Endothelial cell (in vitro differentiated cells): Measurements from ENCODE around the gene SORCS2. TPM values are rescaled to one million over a fixed set of nuclear protein-coding genes. Genes with fewer than 3 reads are reported as not detected.

ENCODE experiments used
- DNase-seq: peaks from one replicate; pipeline ENCODE4 v3.0.0; 2021; ENCODE audit warnings: low spot score
- H3K27ac Mint-ChIP-seq: one replicate; pipeline ENCODE4 v1.8.0; 2021; ENCODE audit warnings: mixed read lengths, inconsistent platforms; ENCODE audit not compliant: unreplicated experiment
- H3K27me3 Mint-ChIP-seq: one replicate; pipeline ENCODE4 v1.8.0; 2021; ENCODE audit warnings: mild to moderate bottlenecking, moderate library complexity, mixed read lengths, inconsistent platforms; ENCODE audit not compliant: unreplicated experiment
- H3K36me3 Mint-ChIP-seq: one replicate; pipeline ENCODE4 v1.8.0; 2021; ENCODE audit warnings: mild to moderate bottlenecking, low read depth, mixed read lengths, inconsistent platforms; ENCODE audit not compliant: unreplicated experiment
- H3K4me1 Mint-ChIP-seq: one replicate; pipeline ENCODE4 v1.8.0; 2021; ENCODE audit warnings: mild to moderate bottlenecking, mixed read lengths, inconsistent platforms; ENCODE audit not compliant: unreplicated experiment
- H3K4me3 Mint-ChIP-seq: one replicate; pipeline ENCODE4 v1.8.0; 2021; ENCODE audit warnings: mild to moderate bottlenecking, mixed read lengths, inconsistent platforms; ENCODE audit not compliant: unreplicated experiment
- H3K9me3 Mint-ChIP-seq: one replicate; pipeline ENCODE4 v1.8.0; 2021; ENCODE audit warnings: mixed read lengths, inconsistent platforms; ENCODE audit not compliant: unreplicated experiment
- CTCF ChIP-seq: fragments of 200-600 bp; sonication (generic); IDR thresholded peaks from one replicate; pipeline ENCODE4 v1.5.0; 2021; ENCODE audit warnings: antibody characterized with exemption; ENCODE audit not compliant: unreplicated experiment
- total RNA-seq: library from RNA; stranded (reverse); fragmentation: NEBNext Ultra II Directional; extraction: Animal tissue kit (Norgen Biotek cat#: 25700); gene quantifications from one replicate; pipeline ENCODE4 v1.2.1, GENCODE V29; 2021; ENCODE audit not compliant: unreplicated experiment

Gene SORCS2
- total RNA-seq, 1 donor from 2014 or later = 1.3 TPM

DNA sequence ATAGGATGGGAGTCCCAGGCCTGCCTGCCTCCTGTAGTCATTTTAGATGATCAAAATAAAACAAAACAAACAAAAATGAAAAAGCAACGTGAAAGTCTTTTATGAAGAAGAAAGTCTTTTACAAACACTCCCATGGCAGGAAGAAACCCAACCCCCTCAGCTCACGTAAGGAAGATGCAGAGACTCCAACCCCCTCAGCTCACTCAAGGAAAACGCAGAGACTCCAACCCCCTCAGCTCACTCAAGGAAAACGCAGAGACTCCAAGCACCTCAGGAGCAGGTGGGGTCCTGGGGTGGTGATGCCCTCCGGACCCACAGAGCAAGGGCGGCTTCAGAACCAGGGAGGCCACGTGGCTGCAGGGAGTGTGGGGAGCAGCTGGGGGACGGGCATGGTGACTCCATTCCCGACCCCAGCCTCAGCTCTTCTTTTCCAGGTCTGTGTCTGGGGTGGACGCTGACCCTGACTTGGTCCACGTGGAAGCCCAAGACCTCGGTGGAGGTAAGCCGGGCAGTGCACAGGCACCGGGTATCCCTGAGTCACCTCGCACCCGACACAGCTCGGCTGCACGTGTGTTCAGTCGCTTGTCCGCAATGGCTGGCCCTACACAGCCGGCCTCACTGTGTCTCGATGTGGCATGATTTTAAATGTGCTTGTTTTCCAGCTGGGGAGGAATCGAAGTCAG lies 468.9 kb downstream of the SORCS2 start:
- Mint-ChIP-seq H3K27ac (no peak overlapping the region), H3K4me1 (no peaks in the 10 kb centered on the region), H3K36me3 (no peaks in the 10 kb centered on the region), H3K9me3 (no peaks in the 10 kb centered on the region), H3K4me3 (no peak overlapping the region), H3K27me3 (peaks cover 5% of the 10 kb centered on the region)
- DNase-seq = no peak
- no peak for TF ChIP-seq CTCF

GRCh38 chr4:7661846-7662506 lies 469.6 kb downstream of the SORCS2 start:
- no peaks in the 10 kb centered on the region for H3K9me3 Mint-ChIP-seq
- H3K4me3 Mint-ChIP-seq = no peak overlapping the region
- no peak for TF ChIP-seq CTCF
- H3K36me3 Mint-ChIP-seq = no peaks in the 10 kb centered on the region
- H3K4me1 Mint-ChIP-seq = no peaks in the 10 kb centered on the region
- H3K27ac Mint-ChIP-seq = no peak overlapping the region
- peaks cover 5% of the 10 kb centered on the region for H3K27me3 Mint-ChIP-seq
- no peak for DNase-seq

DNA sequence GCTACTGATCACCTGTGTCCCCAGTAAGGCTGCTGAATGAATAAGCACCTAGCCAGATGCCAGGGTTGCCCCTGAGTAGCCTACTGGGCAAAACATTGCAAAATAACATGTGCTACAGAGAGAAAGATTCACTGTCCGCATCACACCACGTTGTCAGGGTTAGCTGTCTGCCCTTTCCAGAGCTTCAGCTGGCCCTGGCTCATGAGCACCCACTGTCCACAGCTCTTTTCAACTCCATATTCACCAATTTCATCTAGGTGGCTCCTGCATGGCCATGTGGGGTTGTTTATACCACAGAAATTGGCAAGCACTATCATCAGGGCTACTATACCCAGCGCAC lies 470.1 kb downstream of the SORCS2 start:
- no peak overlapping the region for H3K27ac Mint-ChIP-seq
- no peak overlapping the region for H3K4me3 Mint-ChIP-seq
- H3K27me3 Mint-ChIP-seq = peaks cover 5% of the 10 kb centered on the region
- DNase-seq = no peak
- no peaks in the 10 kb centered on the region for H3K9me3 Mint-ChIP-seq
- no peak for TF ChIP-seq CTCF
- no peaks in the 10 kb centered on the region for H3K36me3 Mint-ChIP-seq
- no peaks in the 10 kb centered on the region for H3K4me1 Mint-ChIP-seq

- H3K27ac Mint-ChIP-seq = no peak overlapping the region
- no peak for DNase-seq
- H3K36me3 Mint-ChIP-seq = no peaks in the 10 kb centered on the region
- H3K9me3 Mint-ChIP-seq = no peaks in the 10 kb centered on the region
- TF ChIP-seq CTCF = no peak
- H3K4me3 Mint-ChIP-seq = no peak overlapping the region
- peaks cover 5% of the 10 kb centered on the region for H3K27me3 Mint-ChIP-seq
- H3K4me1 Mint-ChIP-seq = no peaks in the 10 kb centered on the region
Observed at GRCh38 chr4:7663075-7663541, 470.8 kb downstream of the SORCS2 start.

DNA sequence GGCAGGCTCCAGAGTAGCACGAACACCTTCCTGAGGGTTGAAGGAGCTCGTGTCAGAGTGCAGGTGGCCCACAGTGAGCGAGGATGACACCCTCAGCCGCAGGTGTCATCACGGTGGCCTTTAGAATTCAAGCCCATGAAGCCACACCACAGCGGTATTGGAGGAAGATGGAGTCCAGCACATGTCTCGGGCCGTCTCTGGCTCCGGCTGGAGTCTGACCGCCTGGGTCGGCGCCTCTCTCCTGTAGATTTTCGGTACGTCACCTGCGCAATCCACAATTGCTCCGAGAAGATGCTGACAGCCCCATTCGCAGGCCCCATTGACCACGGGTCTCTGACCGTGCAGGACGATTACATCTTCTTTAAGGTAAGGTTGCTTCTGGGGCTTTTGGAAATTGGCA lies 471.8 kb downstream of the SORCS2 start:
- H3K4me3 Mint-ChIP-seq = no peak overlapping the region
- no peaks in the 10 kb centered on the region for H3K9me3 Mint-ChIP-seq
- TF ChIP-seq CTCF = no peak
- H3K27me3 Mint-ChIP-seq = peaks cover 5% of the 10 kb centered on the region
- DNase-seq = no peak
- no peaks in the 10 kb centered on the region for H3K36me3 Mint-ChIP-seq
- H3K4me1 Mint-ChIP-seq = no peaks in the 10 kb centered on the region
- H3K27ac Mint-ChIP-seq = no peak overlapping the region
